IMR-90 (cell line): ENCODE data around the gene SEH1L. TPM values are rescaled to one million over a fixed set of nuclear protein-coding genes. Genes with fewer than 3 reads are reported as not detected.
"Not testable (repeated sequence)": the region's sequence is repeated elsewhere in the genome, so short reads cannot be mapped to it uniquely, and the experiment has no call there.

Source experiments
- ATAC-seq: fragments of 200-7000 bp; cut with Tn5 transposase; 2 replicates; pipeline ENCODE4 v1.9.1; 2020; ENCODE audit warnings: low read depth, mild to moderate bottlenecking, moderate library complexity
- BruUV-seq: library from RNA; stranded (reverse); fragments of 400-500 nt; replicated peaks from 2 replicates; lab custom pipeline; 2021; lab: Mats Ljungman, UMichigan
- CTCF ChIA-PET: fragments of 300-600 bp; formaldehyde crosslinking; extraction: SDS; loops from one replicate; lab custom pipeline; 2021; ENCODE audit warnings: antibody characterized with exemption; lab: Yijun Ruan, JAX
- POLR2A ChIA-PET: fragments of 300-600 bp; sonication (Branson Sonifier 250); formaldehyde crosslinking; loops from one replicate; lab custom pipeline; 2022; ENCODE audit warnings: antibody characterized with exemption; ENCODE audit not compliant: unreplicated experiment; lab: Charles Lee
- DNase-seq: peaks from one replicate; pipeline ENCODE4 v3.0.0; 2013
- H2AFZ ChIP-seq: replicated peaks from 2 replicates; pipeline ENCODE3; 2013; ENCODE audit warnings: low read length, mild to moderate bottlenecking; ENCODE audit not compliant: poor library complexity
- H2AK5ac ChIP-seq: 2 replicates; pipeline ENCODE4 v1.6.1; 2013; ENCODE audit warnings: low read depth, low read length, inconsistent platforms
- H2AK9ac ChIP-seq: replicated peaks from 2 replicates; pipeline ENCODE3; 2013; ENCODE audit warnings: mild to moderate bottlenecking, low read depth, low read length, moderate library complexity; ENCODE audit not compliant: poor library complexity
- H2BK120ac ChIP-seq: 2 replicates; pipeline ENCODE4 v1.6.1; 2013; ENCODE audit warnings: low read depth, low read length, inconsistent platforms
- H2BK15ac ChIP-seq: 3 replicates; pipeline ENCODE4 v1.6.1; 2013; ENCODE audit warnings: low read depth, low read length, inconsistent platforms
- H2BK20ac ChIP-seq: 2 replicates; pipeline ENCODE4 v1.6.1; 2013; ENCODE audit warnings: low read depth, mild to moderate bottlenecking, inconsistent platforms, low read length, moderate library complexity
- H2BK5ac ChIP-seq: 2 replicates; pipeline ENCODE4 v1.6.1; 2013; ENCODE audit warnings: mild to moderate bottlenecking, low read depth, low read length, inconsistent platforms; ENCODE audit not compliant: poor library complexity, severe bottlenecking
- H3K14ac ChIP-seq: replicated peaks from 2 replicates; pipeline ENCODE4 v1.6.1; 2013; ENCODE audit warnings: low read depth, low read length, inconsistent platforms
- H3K18ac ChIP-seq: 2 replicates; pipeline ENCODE4 v1.6.1; 2013; ENCODE audit warnings: low read depth, low read length, control low read depth
- H3K23ac ChIP-seq: 2 replicates; pipeline ENCODE4 v1.6.1; 2013; ENCODE audit warnings: low read depth, low read length, inconsistent platforms
- H3K27ac ChIP-seq: 2 replicates; pipeline ENCODE4 v1.5.1; 2013; ENCODE audit warnings: mild to moderate bottlenecking, control low read depth, low read length; ENCODE audit not compliant: insufficient read depth
- H3K27me3 ChIP-seq: 2 replicates; pipeline ENCODE4 v1.6.1; 2013; ENCODE audit warnings: low read length; ENCODE audit not compliant: control insufficient read depth, insufficient read depth
- H3K36me3 ChIP-seq: 2 replicates; pipeline ENCODE4 v1.6.1; 2013; ENCODE audit warnings: low read length, mixed read lengths; ENCODE audit not compliant: control insufficient read depth, insufficient read depth
- H3K4ac ChIP-seq: 2 replicates; pipeline ENCODE4 v1.6.1; 2013; ENCODE audit warnings: low read depth, low read length, inconsistent platforms
- H3K4me1 ChIP-seq: 2 replicates; pipeline ENCODE4 v1.6.1; 2013; ENCODE audit warnings: low read length, mixed read lengths; ENCODE audit not compliant: control insufficient read depth, insufficient read depth
- H3K4me2 ChIP-seq: 2 replicates; pipeline ENCODE4 v1.6.1; 2013; ENCODE audit warnings: low read depth, mild to moderate bottlenecking, control low read depth, low read length, moderate library complexity
- H3K4me3 ChIP-seq: 2 replicates; pipeline ENCODE4 v1.5.1; 2013; ENCODE audit warnings: low read depth, mild to moderate bottlenecking, control low read depth, low read length, moderate library complexity; ENCODE audit not compliant: insufficient read depth
- H3K56ac ChIP-seq: 2 replicates; pipeline ENCODE4 v1.6.1; 2013; ENCODE audit warnings: low read length, inconsistent platforms; ENCODE audit not compliant: insufficient read depth; ENCODE audit errors: extremely low read depth
- H3K79me1 ChIP-seq, 2 experiments: 2 replicates each; pipeline ENCODE4 v1.6.1; 2013; ENCODE audit warnings: low read length in 2 of 2, inconsistent platforms in 1 of 2, low read depth in 1 of 2
- H3K9ac ChIP-seq: 2 replicates; pipeline ENCODE4 v1.6.1; 2013; ENCODE audit warnings: low read depth, low read length, control low read depth
- H3K9me1 ChIP-seq: 2 replicates; pipeline ENCODE4 v1.6.1; 2013; ENCODE audit warnings: low read length, inconsistent platforms; ENCODE audit not compliant: insufficient read depth
- H3K9me3 ChIP-seq: 2 replicates; pipeline ENCODE4 v1.6.1; 2013; ENCODE audit warnings: low read length; ENCODE audit not compliant: control insufficient read depth, insufficient read depth
- H4K20me1 ChIP-seq: 2 replicates; pipeline ENCODE4 v1.6.1; 2013; ENCODE audit warnings: low read length, inconsistent platforms; ENCODE audit not compliant: insufficient read depth
- H4K5ac ChIP-seq: 2 replicates; pipeline ENCODE4 v1.6.1; 2013; ENCODE audit warnings: mild to moderate bottlenecking, low read depth, low read length, control low read depth
- H4K8ac ChIP-seq, 2 experiments: 2 replicates each; pipeline ENCODE4 v1.6.1; 2013; ENCODE audit warnings: low read depth in 2 of 2, low read length in 2 of 2, control low read depth in 1 of 2, inconsistent platforms in 1 of 2
- H4K91ac ChIP-seq: 2 replicates; pipeline ENCODE4 v1.6.1; 2013; ENCODE audit warnings: low read depth, low read length, inconsistent platforms; ENCODE audit not compliant: insufficient read depth
- WGBS, 2 experiments: methylation state at CpG; one replicate each; pipeline versions ENCODE4 v1.1.5 to v1.1.7; 2013; ENCODE audit warnings: missing lambda C conversion rate in 2 of 2; ENCODE audit not compliant: insufficient read length in 1 of 2; ENCODE audit errors: extremely low coverage in 2 of 2; 5-methylcytosine and 5-hydroxymethylcytosine counted together
- dilution Hi-C: fragments of 300-500 bp; cut with HindIII; formaldehyde crosslinking; loops from one replicate; pipeline ENCODE4 v1.14.3; 2018; ENCODE audit warnings: low sequenced_read_pairs; ENCODE audit not compliant: unreplicated experiment
- in situ Hi-C: fragments of 300-500 bp; cut with MboI; formaldehyde crosslinking; loops from 3 replicates; pipeline ENCODE4 v1.14.3; 2019; ENCODE audit warnings: low sequenced_read_pairs, inconsistent platforms, mixed read lengths
- intact Hi-C: fragments of 100-400 bp; cut with micrococcal nuclease; formaldehyde crosslinking; loops from 2 replicates; pipeline ENCODE4 v1.10.0; 2022
- polyA plus RNA-seq, 3 experiments: library from polyadenylated mRNA; depleted of rRNA; stranded (reverse); fragments of >200 nt; gene quantifications; 2 replicates each; pipeline ENCODE4 v1.2.3, GENCODE V29; 2012; ENCODE audit warnings: low replicate concordance in 1 of 3
- total RNA-seq: library from RNA; depleted of rRNA; stranded (reverse); fragments of >200 nt; gene quantifications from 2 replicates; pipeline ENCODE4 v1.2.3, GENCODE V29; 2012

The SEH1L gene
- total and polyA plus RNA-seq, 2 of the 4 experiments (the other 2 are of a cell fraction), result 27.6 to 45.5 TPM

- H3K4me3 ChIP-seq, H3K27me3 ChIP-seq, H2BK15ac ChIP-seq, H4K91ac ChIP-seq, H3K4me2 ChIP-seq, H3K23ac ChIP-seq, POLR2A ChIA-PET, H3K9ac ChIP-seq, H4K8ac ChIP-seq, H3K27ac ChIP-seq, H3K4ac ChIP-seq, H2BK5ac ChIP-seq, H2AFZ ChIP-seq, dilution Hi-C loops, CTCF ChIA-PET, H2BK20ac ChIP-seq, DNase-seq, H2AK5ac ChIP-seq, H3K56ac ChIP-seq, H2BK120ac ChIP-seq, H2AK9ac ChIP-seq, BruUV-seq, H3K9me3 ChIP-seq, H3K18ac ChIP-seq, intact Hi-C loops, H4K5ac ChIP-seq, H3K14ac ChIP-seq, H3K4me1 ChIP-seq, H3K36me3 ChIP-seq, ATAC-seq: not testable (repeated sequence)
- WGBS, 2 experiments, result no CpG with 5 or more reads among the region's 2 CpGs
- in situ Hi-C loops, result loop anchor here (25.0 kb wide), 1 partner anchor 740 kb away; the partner anchor contains the start of genes FAM210A and RNMT
- peaks cover 43 to 53% of the 10 kb centered on the region in 2 experiments for H3K79me1 ChIP-seq
- peaks cover 23% of the 10 kb centered on the region for H3K9me1 ChIP-seq
- peaks cover 27% of the 10 kb centered on the region; the same call in 1 of the 2 replicates for H4K20me1 ChIP-seq
Observed at GRCh38 chr18:12997330-12997729, 49.5 kb downstream of the SEH1L start.
